ENCODE measurements around the gene PIGW.
"Not testable (repeated sequence)": the region's sequence is repeated elsewhere in the genome, so short reads cannot be mapped to it uniquely, and the experiment has no call there.

PIGW gene

GRCh38 chr17:36503456-36504155 lies 31.2 kb upstream of the PIGW start:
- no peak for DNase-seq (ENCODE audit: low spot score)
- no peak for TF ChIP-seq CTCF (IDR thresholded peaks at IDR 0.05; ENCODE audit: extremely low read depth, missing control alignments)

- DNase-seq (ENCODE audit: low spot score), result no peak
- no peak for TF ChIP-seq CTCF (IDR thresholded peaks at IDR 0.05; ENCODE audit: extremely low read depth, missing control alignments)
Measured at GRCh38 chr17:36504156-36504545, 30.6 kb upstream of the PIGW start.

- DNase-seq (ENCODE audit: low spot score), result no peak
- TF ChIP-seq CTCF (IDR thresholded peaks at IDR 0.05; ENCODE audit: extremely low read depth, missing control alignments), result no peak
Measured at GRCh38 chr17:36505171-36505570, 29.6 kb upstream of the PIGW start.

GRCh38 chr17:36506249-36506826 lies 28.4 kb upstream of the PIGW start:
- TF ChIP-seq CTCF (IDR thresholded peaks at IDR 0.05; ENCODE audit: extremely low read depth, missing control alignments), result no peak
- DNase-seq (ENCODE audit: low spot score), result no peak

- DNase-seq (ENCODE audit: low spot score), result no peak
- no peak for TF ChIP-seq CTCF (IDR thresholded peaks at IDR 0.05; ENCODE audit: extremely low read depth, missing control alignments)
Measured at GRCh38 chr17:36506831-36507230, 28.0 kb upstream of the PIGW start.

- DNase-seq (ENCODE audit: low spot score), result no peak
- no peak for TF ChIP-seq CTCF (IDR thresholded peaks at IDR 0.05; ENCODE audit: extremely low read depth, missing control alignments)
Measured at GRCh38 chr17:36507266-36507665, 27.5 kb upstream of the PIGW start.

GRCh38 chr17:36508439-36508838 lies 26.3 kb upstream of the PIGW start:
- DNase-seq (ENCODE audit: low spot score), result not testable (repeated sequence)
